Heart left ventricle (tissue), 13 donors: Measurements from ENCODE around the gene SLC6A13.

ENCODE experiments used
- CTCF ChIP-seq, 12 donors: fragments of 200-600 bp; sonication (generic) in 4 of 12; IDR thresholded peaks; one replicate each; pipeline versions ENCODE4 v1.5.0 to v1.8.0; 2018 to 2022; ENCODE audit warnings: antibody characterized with exemption in 12 of 12, mild to moderate bottlenecking in 5 of 12
- POLR2A ChIP-seq, 2 donors: fragments of 450-650 bp; IDR thresholded peaks; one replicate each; pipeline ENCODE4 v1.6.1; 2017; ENCODE audit warnings: antibody characterized with exemption in 2 of 2, mild to moderate bottlenecking in 2 of 2, moderate library complexity in 2 of 2
- donor health status: ischemic (EF 13 %, LVEDD 7.1; RV severe dilation, severe dysfunction).
- donor health status: DM: no; HTN: yes; CAD: no.
- donor health status: DM: no; HTN: no; CAD: no.
- donor health status: ischemic (EF 25% LVEDD 6.9; RV normal size, moderate dysfunction).
- donor health status: ischemic (EF 25% LVEDD 5.7; RV mildly dilated, moderate dysfunction).
- donor health status: ischemic (EF 35%, LVEDD 5.7; RV mildly dilated, moderate dysfunction).
- donor health status: nonischemic (EF 11% LVEDD 7.7; RV severe dilation, severe dysfunction).
- donor health status: DM: yes; HTN: yes; CAD: no.
- donor health status: PGD.
- donor health status: ischemic (EF 29% LVEDD 5.4; RV normal size, mild dysfunction).
- donor health status: nonischemic (EF 23%, LVEDD 6.1; RV moderate dilation, normal function).

- TF ChIP-seq CTCF (IDR thresholded peaks at IDR 0.05): no peak
- no peak for TF ChIP-seq POLR2A (IDR thresholded peaks at IDR 0.05)
Measured at GRCh38 chr12:194276-194675, 68.4 kb downstream of the SLC6A13 start.
